Activated T-cell treated with anti-CD3 and anti-CD28 coated beads, Interleukin-2, amount 50 U/mL, for 4 hours (primary cell): ENCODE measurements around the gene HIPK3. TPM values are rescaled to one million over a fixed set of nuclear protein-coding genes. Genes with fewer than 3 reads are reported as not detected.
"Not testable (repeated sequence)": the region's sequence is repeated elsewhere in the genome, so short reads cannot be mapped to it uniquely, and the experiment has no call there.

Source experiments
- ATAC-seq, 2 donors: fragments of 200-7000 bp; cut with Tn5 transposase; one replicate each; pipeline ENCODE4 v1.10.0; 2021
- DNase-seq: peaks from one replicate; pipeline ENCODE4 v3.0.0-alpha.2; 2020
- H3K27me3 Mint-ChIP-seq: one replicate; pipeline ENCODE4 v1.8.0; 2021; ENCODE audit warnings: low read depth, mixed read lengths
- H3K36me3 Mint-ChIP-seq: one replicate; pipeline ENCODE4 v1.8.0; 2022; ENCODE audit warnings: mixed read lengths; ENCODE audit not compliant: insufficient read depth
- H3K4me1 Mint-ChIP-seq: one replicate; pipeline ENCODE4 v1.8.0; 2021; ENCODE audit warnings: low read depth, mixed read lengths
- H3K4me3 Mint-ChIP-seq: one replicate; pipeline ENCODE4 v1.8.0; 2021; ENCODE audit warnings: mild to moderate bottlenecking, moderate library complexity, mixed read lengths
- H3K9me3 Mint-ChIP-seq: one replicate; pipeline ENCODE4 v1.8.0; 2021; ENCODE audit warnings: mixed read lengths
- total RNA-seq, 3 donors: library from RNA; stranded (reverse); gene quantifications; one replicate each; pipeline ENCODE4 v1.2.1, GENCODE V29; 2021

HIPK3 gene
- total RNA-seq, 3 donors from 2014 or later, result 34.6 to 39.3 (median 34.7) TPM

DNA sequence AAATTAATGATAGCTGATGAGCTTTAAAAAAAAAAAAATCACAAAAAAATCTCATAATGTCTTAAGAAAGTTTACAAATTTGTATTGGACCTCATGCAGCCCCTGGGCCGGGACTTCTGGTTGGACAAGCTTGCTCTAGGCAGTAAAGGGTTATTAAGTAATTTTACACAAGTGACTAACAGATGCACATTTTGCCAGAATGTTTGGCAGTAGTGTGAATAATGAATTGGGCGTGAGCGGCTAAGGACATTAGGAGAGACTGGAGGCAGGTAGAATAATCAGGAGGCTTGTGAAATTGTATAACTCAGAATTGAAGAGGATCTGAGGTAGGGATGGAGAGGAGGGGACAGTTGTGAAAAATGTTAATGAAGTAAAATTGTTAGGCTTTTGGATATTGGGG lies 77.4 kb downstream of the HIPK3 start:
- ATAC-seq, result no peak
- H3K9me3 Mint-ChIP-seq, result no peaks in the 10 kb centered on the region
- no peak for DNase-seq

GRCh38 chr11:33339247-33339646 lies 82.1 kb downstream of the HIPK3 start:
- H3K4me1 Mint-ChIP-seq, result no peaks in the 10 kb centered on the region
- no peaks in the 10 kb centered on the region for H3K27me3 Mint-ChIP-seq
- no peaks in the 10 kb centered on the region for H3K9me3 Mint-ChIP-seq
- ATAC-seq (no peak), DNase-seq (no peak)
- peaks cover 16% of the 10 kb centered on the region for H3K36me3 Mint-ChIP-seq
- H3K4me3 Mint-ChIP-seq, result no peak overlapping the region

More for the DNA sequence above, 77.4 kb downstream of the HIPK3 start:
- H3K36me3 Mint-ChIP-seq, result peaks cover 7% of the 10 kb centered on the region
- peaks cover 4% of the 10 kb centered on the region for H3K4me1 Mint-ChIP-seq
- no peaks in the 10 kb centered on the region for H3K27me3 Mint-ChIP-seq
- H3K4me3 Mint-ChIP-seq, result no peak overlapping the region

DNA sequence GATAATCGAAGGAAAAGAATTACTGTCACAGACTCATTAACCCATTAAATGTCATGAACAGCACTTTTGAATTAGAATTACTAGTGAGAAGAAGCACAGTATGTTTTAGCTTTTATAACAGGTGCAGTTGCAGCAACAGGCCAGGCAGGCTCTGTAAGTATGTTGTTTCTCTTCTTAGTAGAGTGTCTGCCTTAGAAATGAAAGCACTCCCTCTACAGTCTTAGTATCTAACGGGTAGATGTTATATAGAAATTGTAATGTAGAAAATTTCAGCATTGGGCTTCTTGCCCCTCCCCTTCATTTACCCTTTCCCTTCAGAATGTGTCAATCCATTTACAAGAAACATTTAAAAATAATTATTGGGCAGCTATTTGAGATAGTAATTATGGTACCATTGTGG lies 87.4 kb downstream of the HIPK3 start:
- H3K36me3 Mint-ChIP-seq, result peaks cover 26% of the 10 kb centered on the region
- no peaks in the 10 kb centered on the region for H3K4me1 Mint-ChIP-seq
- ATAC-seq (no peak), DNase-seq (no peak)
- H3K4me3 Mint-ChIP-seq, result no peak overlapping the region
- H3K9me3 Mint-ChIP-seq, result no peaks in the 10 kb centered on the region
- no peaks in the 10 kb centered on the region for H3K27me3 Mint-ChIP-seq

DNA sequence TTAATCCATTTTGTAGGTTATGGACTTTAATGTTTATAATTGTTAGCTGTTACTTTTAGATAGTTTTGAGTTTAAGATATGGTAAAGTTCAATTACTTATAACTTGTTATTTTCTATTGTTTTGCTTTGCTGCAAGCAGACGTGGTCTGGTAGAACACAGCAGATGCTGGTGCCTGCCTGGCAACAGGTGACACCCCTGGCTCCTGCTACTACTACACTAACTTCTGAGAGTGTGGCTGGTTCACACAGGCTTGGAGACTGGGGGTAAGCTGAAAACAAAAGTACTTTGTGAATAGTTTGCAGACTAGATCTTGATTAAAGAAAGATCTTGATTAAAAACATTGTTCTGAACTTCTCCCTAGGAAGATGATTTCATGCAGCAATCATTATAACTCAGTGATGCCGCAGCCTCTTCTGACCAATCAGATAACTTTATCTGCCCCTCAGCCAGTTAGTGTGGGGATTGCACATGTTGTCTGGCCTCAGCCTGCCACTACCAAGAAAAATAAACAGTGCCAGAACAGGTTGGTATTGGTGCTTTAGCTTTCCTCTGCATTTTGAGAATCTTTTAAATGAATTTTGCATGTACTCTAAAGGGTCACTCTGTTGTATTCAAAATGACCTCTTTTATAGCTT lies 90.4 kb downstream of the HIPK3 start:
- no peaks in the 10 kb centered on the region for H3K9me3 Mint-ChIP-seq
- H3K36me3 Mint-ChIP-seq, result peaks cover 31% of the 10 kb centered on the region
- H3K4me3 Mint-ChIP-seq, result no peak overlapping the region
- no peaks in the 10 kb centered on the region for H3K27me3 Mint-ChIP-seq
- DNase-seq (no peak), ATAC-seq (no peak)
- no peaks in the 10 kb centered on the region for H3K4me1 Mint-ChIP-seq

DNA sequence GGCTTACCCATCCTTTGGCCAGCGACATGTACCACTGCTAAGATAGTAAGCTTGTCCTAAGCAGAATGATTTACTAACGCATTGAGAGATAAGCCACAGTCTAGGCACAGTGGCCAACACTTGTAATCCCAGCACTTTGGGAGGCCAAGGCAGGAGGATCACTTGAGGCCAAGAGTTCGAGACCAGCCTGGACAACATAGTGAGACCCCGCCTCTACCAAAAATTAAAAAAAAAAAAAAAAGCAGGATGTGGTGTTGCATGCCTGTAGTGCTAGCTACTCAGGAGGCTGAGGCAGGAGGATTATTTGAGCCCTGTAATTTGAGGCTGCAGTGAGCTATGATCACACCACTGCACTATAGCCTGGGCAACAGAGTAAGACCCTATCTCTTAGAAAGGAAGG lies 93.1 kb downstream of the HIPK3 start:
- H3K4me1 Mint-ChIP-seq, result no peaks in the 10 kb centered on the region
- H3K27me3 Mint-ChIP-seq, result no peaks in the 10 kb centered on the region
- H3K36me3 Mint-ChIP-seq, result peaks cover 39% of the 10 kb centered on the region
- no peak for ATAC-seq
- H3K4me3 Mint-ChIP-seq, result no peak overlapping the region
- DNase-seq, result no peak
- H3K9me3 Mint-ChIP-seq, result no peaks in the 10 kb centered on the region

GRCh38 chr11:33358150-33358831 lies 101.1 kb downstream of the HIPK3 start:
- Mint-ChIP-seq H3K36me3 (peaks cover 4% of the 10 kb centered on the region), H3K4me1 (peaks cover 2% of the 10 kb centered on the region), H3K4me3 (no peak overlapping the region), H3K9me3 (no peaks in the 10 kb centered on the region), H3K27me3 (peaks cover under 1% of the 10 kb centered on the region)
- DNase-seq (no peak), ATAC-seq (no peak)

DNA sequence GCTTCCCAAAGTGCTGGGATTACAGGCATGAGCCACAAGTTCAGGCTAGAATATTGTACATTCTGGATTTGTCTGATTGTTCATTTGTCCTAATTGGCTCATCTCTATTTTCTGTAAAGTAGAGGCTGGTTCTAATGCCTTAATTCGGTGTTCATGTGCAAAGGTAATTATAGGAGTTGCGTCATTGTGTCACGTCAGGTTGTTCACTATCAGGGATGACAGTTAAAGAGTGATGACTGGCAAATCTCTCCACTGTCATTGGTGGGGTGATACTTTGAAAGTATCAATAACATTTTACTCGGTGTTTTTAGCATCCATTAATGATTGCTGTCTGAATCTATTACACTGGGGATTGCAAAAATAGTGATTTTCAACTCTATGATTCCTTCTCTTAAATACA lies 103.5 kb downstream of the HIPK3 start:
- no peaks in the 10 kb centered on the region for H3K9me3 Mint-ChIP-seq
- H3K36me3 Mint-ChIP-seq, result no peaks in the 10 kb centered on the region
- no peak overlapping the region for H3K4me3 Mint-ChIP-seq
- ATAC-seq (no peak), DNase-seq (no peak)
- peaks cover 10% of the 10 kb centered on the region for H3K27me3 Mint-ChIP-seq
- H3K4me1 Mint-ChIP-seq, result peaks cover 2% of the 10 kb centered on the region

DNA sequence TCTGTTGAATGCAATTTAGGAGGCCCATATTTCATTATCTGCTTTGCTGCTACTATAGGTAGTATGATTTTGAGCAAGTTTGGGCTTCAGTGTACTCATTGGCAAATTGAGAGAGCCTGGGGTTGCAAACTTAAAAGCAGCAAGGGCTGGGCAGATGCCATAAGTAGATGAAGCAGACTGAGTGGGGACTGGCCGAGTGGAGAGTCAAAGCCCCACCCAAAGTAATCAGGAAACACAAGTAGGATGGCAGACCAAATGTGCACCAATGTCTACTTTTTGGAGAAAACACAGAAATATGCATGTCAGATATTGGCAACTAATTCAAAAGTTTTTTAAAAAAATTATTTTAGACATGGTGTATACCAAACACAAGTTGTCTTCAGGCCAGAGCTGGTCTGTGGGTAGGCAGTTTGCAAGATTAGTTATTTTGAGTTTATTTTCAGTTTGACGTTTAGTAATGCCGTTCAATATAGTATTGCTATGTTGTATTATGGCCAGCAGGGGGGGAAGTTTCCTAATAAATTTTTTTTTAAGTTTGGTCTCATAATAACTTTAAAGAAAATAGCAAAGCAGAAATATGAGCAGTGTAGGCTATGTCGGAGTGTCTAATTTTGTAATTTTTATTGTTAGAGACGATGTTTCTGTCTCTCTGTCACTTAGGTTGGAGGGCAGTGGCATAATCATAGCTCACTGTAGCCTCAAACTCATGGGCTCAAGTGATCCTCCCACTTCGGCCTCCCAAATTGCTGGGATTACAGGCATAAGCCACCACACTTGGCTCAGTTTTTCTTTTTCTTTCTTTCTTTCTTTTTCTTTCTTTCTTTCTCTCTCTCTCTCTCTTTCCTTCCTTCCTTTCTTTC lies 105.1 kb downstream of the HIPK3 start:
- ATAC-seq (peak; percentile 30 to 38), DNase-seq (no peak)
- H3K9me3 Mint-ChIP-seq, result no peaks in the 10 kb centered on the region
- H3K4me1 Mint-ChIP-seq, result peaks cover 2% of the 10 kb centered on the region
- peaks cover 12% of the 10 kb centered on the region for H3K27me3 Mint-ChIP-seq
- no peaks in the 10 kb centered on the region for H3K36me3 Mint-ChIP-seq
- no peak overlapping the region for H3K4me3 Mint-ChIP-seq

GRCh38 chr11:33366918-33367317 lies 109.7 kb downstream of the HIPK3 start:
- H3K36me3 Mint-ChIP-seq, result no peaks in the 10 kb centered on the region
- H3K9me3 Mint-ChIP-seq, result no peaks in the 10 kb centered on the region
- peaks cover 21% of the 10 kb centered on the region for H3K27me3 Mint-ChIP-seq
- ATAC-seq, result no peak
- no peak overlapping the region for H3K4me3 Mint-ChIP-seq
- DNase-seq, result no peak
- peaks cover 2% of the 10 kb centered on the region for H3K4me1 Mint-ChIP-seq

- not testable (repeated sequence) for DNase-seq, H3K9me3 Mint-ChIP-seq, H3K4me3 Mint-ChIP-seq, H3K4me1 Mint-ChIP-seq, ATAC-seq, H3K36me3 Mint-ChIP-seq
- peaks cover 23% of the 10 kb centered on the region for H3K27me3 Mint-ChIP-seq
Observed at GRCh38 chr11:33368475-33368874, 111.3 kb downstream of the HIPK3 start.

DNA sequence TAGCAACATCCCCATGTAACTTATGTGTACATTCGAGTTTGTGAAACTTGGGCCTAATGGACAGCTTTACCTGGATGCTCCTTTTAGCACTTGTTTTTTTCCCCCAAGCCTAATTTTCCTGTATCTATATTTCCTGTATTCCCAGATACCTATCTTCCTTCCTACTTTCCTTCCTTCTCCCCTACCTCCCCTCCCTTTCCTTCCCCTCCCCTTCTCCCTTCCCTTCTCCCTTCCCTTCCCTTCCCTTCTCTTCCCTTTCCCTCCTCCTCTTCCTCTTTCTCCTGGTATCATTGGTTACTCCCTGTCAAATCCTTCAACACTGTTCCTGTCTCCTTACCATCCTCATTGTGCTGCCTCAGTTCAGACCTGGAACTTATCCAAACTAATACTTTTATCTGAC lies 111.8 kb downstream of the HIPK3 start:
- H3K4me3 Mint-ChIP-seq, result no peak overlapping the region
- no peaks in the 10 kb centered on the region for H3K9me3 Mint-ChIP-seq
- H3K36me3 Mint-ChIP-seq, result no peaks in the 10 kb centered on the region
- H3K4me1 Mint-ChIP-seq, result no peaks in the 10 kb centered on the region
- H3K27me3 Mint-ChIP-seq, result peaks cover 24% of the 10 kb centered on the region
- ATAC-seq, result no peak
- DNase-seq, result no peak

DNA sequence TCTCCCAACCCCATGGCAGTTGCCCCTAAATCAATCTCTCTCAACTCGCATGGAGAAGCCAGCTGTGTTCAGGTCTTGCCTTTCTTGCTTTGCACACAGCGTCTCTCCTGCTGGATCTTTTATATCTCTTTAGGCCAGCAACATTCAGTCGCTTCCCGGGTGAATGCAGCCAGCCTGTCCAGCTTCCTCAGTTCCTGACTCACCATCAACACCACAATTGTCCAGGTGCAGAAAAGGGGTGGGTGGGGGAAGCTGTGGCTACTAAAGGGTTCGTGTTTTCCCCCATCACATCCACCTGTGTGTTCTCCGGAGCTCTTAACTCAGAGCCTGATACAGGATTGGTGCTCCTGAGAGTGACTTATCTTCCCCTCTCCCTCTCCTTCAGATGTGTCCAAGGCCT lies 116.5 kb downstream of the HIPK3 start:
- DNase-seq, result no peak
- Mint-ChIP-seq H3K27me3 (peaks cover 51% of the 10 kb centered on the region), H3K9me3 (no peaks in the 10 kb centered on the region), H3K36me3 (no peaks in the 10 kb centered on the region), H3K4me3 (no peak overlapping the region), H3K4me1 (peaks cover 3% of the 10 kb centered on the region)
- no peak for ATAC-seq

DNA sequence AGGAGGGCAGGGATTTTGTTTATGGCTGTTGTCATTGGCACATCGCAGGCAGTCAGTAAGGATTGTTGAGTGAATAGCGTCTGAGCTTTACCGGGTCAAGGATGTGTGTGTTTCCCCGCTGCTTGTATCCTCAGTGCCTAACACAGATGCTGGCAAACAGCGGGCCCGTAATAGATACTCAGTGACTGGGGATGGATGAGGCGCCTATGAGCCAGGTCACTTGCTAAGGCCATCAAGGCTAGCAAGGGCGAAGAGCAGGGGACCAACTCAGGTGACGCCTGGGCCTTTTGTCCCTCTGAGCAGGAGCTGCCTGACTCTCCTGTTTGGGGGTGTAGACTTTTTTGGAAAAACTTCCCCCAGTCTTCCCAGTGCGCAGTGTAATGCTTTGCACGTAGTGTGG lies 118.1 kb downstream of the HIPK3 start:
- H3K36me3 Mint-ChIP-seq, result no peaks in the 10 kb centered on the region
- DNase-seq, result no peak
- peak overlapping the region; percentile 41 for H3K4me3 Mint-ChIP-seq
- no peak for ATAC-seq
- H3K27me3 Mint-ChIP-seq, result peaks cover 55% of the 10 kb centered on the region
- H3K9me3 Mint-ChIP-seq, result no peaks in the 10 kb centered on the region
- H3K4me1 Mint-ChIP-seq, result peaks cover 3% of the 10 kb centered on the region

DNA sequence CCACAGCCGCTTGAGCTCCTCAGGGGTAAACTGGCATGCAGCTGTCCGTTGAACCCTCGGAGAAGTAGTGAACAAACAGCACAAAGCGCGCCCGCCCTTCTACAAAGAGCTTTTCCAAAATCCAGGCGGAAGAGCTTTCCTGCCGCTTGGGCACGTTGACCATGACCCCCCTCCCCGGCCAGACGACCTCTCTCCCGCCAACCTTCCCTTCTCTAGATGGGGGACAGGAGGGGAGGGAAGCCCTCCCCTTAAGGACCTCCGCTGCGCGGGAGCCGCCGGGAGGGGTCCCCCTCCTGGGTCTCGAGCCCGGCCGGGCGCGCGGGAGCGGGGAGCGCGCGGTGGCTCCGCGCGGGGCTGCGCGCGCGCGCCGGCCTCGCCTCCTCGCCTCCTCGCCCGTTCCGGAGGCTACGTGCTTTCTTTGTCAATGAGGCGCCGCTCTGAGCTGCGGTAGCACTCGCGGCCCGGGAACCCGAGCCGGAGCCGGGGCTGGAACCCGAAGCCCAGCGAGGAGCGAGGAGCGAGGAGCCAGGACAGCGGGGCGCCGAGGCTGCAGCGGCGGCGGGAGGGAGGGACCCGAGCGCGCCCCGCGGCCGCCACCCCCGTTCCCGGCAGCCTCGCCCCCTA lies 118.6 kb downstream of the HIPK3 start, which contains the start of gene KIAA1549L:
KIAA1549L (plus strand) TSS at position 421 of the 624 bp plus-strand sequence.
- H3K4me3 Mint-ChIP-seq, result peak within 1 kb of the TSS; percentile 41
- H3K36me3 Mint-ChIP-seq, result no peaks in the 10 kb centered on the region
- no peaks in the 10 kb centered on the region for H3K9me3 Mint-ChIP-seq
- ATAC-seq, result peak; percentile 34 to 44
- peaks cover 3% of the 10 kb centered on the region for H3K4me1 Mint-ChIP-seq
- no peak for DNase-seq
- H3K27me3 Mint-ChIP-seq, result peaks cover 54% of the 10 kb centered on the region
